Mucosa of descending colon (tissue), 3 donors: ENCODE results near the gene PEAK1. TPM values are rescaled to one million over a fixed set of nuclear protein-coding genes. Genes with fewer than 3 reads are reported as not detected.

Experiments
- ATAC-seq: fragments of 200-7000 bp; cut with Tn5 transposase; one replicate; pipeline ENCODE4 v1.9.1; 2020; ENCODE audit warnings: mild to moderate bottlenecking, moderate library complexity
- DNase-seq, 3 donors: peaks; one replicate each; pipeline ENCODE4 v3.0.0-alpha.2; 2020
- H3K36me3 ChIP-seq: fragments of 200-600 bp; one replicate; pipeline ENCODE4 v1.8.0; 2021; ENCODE audit warnings: low read depth, mild to moderate bottlenecking
- H3K4me1 ChIP-seq: fragments of 200-600 bp; one replicate; pipeline ENCODE4 v1.8.0; 2021; ENCODE audit warnings: low read depth, mild to moderate bottlenecking
- H3K4me3 ChIP-seq: fragments of 200-600 bp; one replicate; pipeline ENCODE4 v1.8.0; 2021; ENCODE audit warnings: mild to moderate bottlenecking
- H3K9me3 ChIP-seq: fragments of 200-600 bp; one replicate; pipeline ENCODE4 v1.8.0; 2021; ENCODE audit warnings: mild to moderate bottlenecking
- intact Hi-C, 2 donors: fragments of 100-400 bp; cut with DNase I in 1 of 2; cut with micrococcal nuclease in 1 of 2; formaldehyde crosslinking; loops; one replicate each; pipeline versions ENCODE4 v1.11.0 to v1.11.1; 2022; cut with DNase I, micrococcal nuclease
- total RNA-seq, 3 donors: library from RNA; stranded (reverse); fragmentation: NEBNext Ultra II Directional in 2 of 3; extraction: Animal tissue kit (Norgen Biotek cat#: 25700) in 2 of 3; gene quantifications; one replicate each; pipeline versions ENCODE4 v1.2.1 to v1.2.4, GENCODE V29; 2021 to 2023
- TF ChIP-seq, protein P1 (sequence below): fragments of 200-600 bp; IDR thresholded peaks from one replicate; pipeline ENCODE4 v1.8.0; 2022; ENCODE audit warnings: antibody characterized with exemption, mild to moderate bottlenecking
- donor health status: DM: no; HTN: no; CAD: no; lungs with moderate emphysema.
- donor health status: DM: no; HTN: no; CAD: no.
- donor health status: DM: no; HTN: yes; CAD: no.

Gene PEAK1
- total RNA-seq, 3 donors from 2014 or later = 47.9 to 75.3 (median 65.7) TPM

- H3K9me3 ChIP-seq = no peaks in the 10 kb centered on the region
- DNase-seq = no peak
- ATAC-seq = peak; percentile 63
- no peaks in the 10 kb centered on the region for H3K4me1 ChIP-seq
- TF ChIP-seq, protein P1, sequence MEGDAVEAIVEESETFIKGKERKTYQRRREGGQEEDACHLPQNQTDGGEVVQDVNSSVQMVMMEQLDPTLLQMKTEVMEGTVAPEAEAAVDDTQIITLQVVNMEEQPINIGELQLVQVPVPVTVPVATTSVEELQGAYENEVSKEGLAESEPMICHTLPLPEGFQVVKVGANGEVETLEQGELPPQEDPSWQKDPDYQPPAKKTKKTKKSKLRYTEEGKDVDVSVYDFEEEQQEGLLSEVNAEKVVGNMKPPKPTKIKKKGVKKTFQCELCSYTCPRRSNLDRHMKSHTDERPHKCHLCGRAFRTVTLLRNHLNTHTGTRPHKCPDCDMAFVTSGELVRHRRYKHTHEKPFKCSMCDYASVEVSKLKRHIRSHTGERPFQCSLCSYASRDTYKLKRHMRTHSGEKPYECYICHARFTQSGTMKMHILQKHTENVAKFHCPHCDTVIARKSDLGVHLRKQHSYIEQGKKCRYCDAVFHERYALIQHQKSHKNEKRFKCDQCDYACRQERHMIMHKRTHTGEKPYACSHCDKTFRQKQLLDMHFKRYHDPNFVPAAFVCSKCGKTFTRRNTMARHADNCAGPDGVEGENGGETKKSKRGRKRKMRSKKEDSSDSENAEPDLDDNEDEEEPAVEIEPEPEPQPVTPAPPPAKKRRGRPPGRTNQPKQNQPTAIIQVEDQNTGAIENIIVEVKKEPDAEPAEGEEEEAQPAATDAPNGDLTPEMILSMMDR = no peak
- H3K4me3 ChIP-seq = no peak overlapping the region
- intact Hi-C loops = no loop called here
- H3K36me3 ChIP-seq = no peaks in the 10 kb centered on the region
Measured at GRCh38 chr15:77311618-77312398, 108.1 kb downstream of the PEAK1 start.

DNA sequence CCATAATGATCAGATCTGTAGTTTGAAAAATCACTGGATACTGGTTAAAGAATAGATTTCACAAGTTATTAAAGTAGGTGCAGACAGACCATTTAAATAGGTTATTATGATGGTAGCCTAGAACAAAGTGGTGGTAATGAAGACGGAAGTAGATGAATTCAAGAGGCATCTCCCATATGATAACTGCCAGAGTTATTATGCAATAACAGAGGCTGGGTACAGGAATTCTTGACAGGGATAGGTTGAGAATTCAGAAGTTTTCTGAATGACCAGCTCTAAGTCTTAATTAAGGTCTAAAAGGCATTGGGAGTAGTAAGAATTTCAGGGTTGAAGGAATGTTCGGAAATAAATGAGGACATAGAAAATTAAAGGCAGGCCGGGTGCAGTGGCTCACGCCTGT lies 108.9 kb downstream of the PEAK1 start:
- H3K4me1 ChIP-seq = no peaks in the 10 kb centered on the region
- ATAC-seq = no peak
- no peak overlapping the region for H3K4me3 ChIP-seq
- H3K36me3 ChIP-seq = no peaks in the 10 kb centered on the region
- TF ChIP-seq, protein P1 = no peak
- H3K9me3 ChIP-seq = no peaks in the 10 kb centered on the region
- DNase-seq = no peak
- intact Hi-C loops = no loop called here

DNA sequence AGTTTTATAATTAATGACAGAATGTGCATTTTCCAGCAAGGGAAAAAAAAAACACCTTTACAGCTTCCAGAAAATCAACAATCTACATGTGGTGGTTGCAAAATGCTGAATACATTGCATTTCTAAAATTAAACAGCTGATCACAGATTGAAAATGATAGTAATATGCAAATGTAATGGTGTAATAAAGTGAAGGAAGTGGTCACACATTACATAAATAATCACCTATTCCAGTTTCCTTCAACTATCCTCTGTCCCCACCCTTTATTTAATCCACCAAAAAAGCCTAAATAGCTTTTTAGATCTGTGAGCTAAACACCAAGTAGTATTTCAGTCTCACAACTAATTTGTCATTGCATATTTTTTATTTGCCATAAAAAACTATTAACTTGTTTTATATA lies 110.5 kb downstream of the PEAK1 start:
- ATAC-seq (no peak), DNase-seq (no peak)
- no peaks in the 10 kb centered on the region for H3K9me3 ChIP-seq
- no peaks in the 10 kb centered on the region for H3K36me3 ChIP-seq
- H3K4me3 ChIP-seq = no peak overlapping the region
- TF ChIP-seq, protein P1 = no peak
- H3K4me1 ChIP-seq = no peaks in the 10 kb centered on the region
- intact Hi-C loops = no loop called here

- TF ChIP-seq, protein P1 = no peak
- Histone ChIP-seq H3K9me3 (no peaks in the 10 kb centered on the region), H3K4me3 (no peak overlapping the region), H3K36me3 (no peaks in the 10 kb centered on the region), H3K4me1 (no peaks in the 10 kb centered on the region)
- intact Hi-C loops = no loop called here
- ATAC-seq (no peak), DNase-seq (no peak)
Measured at GRCh38 chr15:77305953-77306352, 114.0 kb downstream of the PEAK1 start.

- TF ChIP-seq, protein P1 = no peak
- DNase-seq (no peak), ATAC-seq (no peak)
- intact Hi-C loops = no loop called here
- Histone ChIP-seq H3K4me3 (no peak overlapping the region), H3K4me1 (no peaks in the 10 kb centered on the region), H3K9me3 (no peaks in the 10 kb centered on the region), H3K36me3 (no peaks in the 10 kb centered on the region)
Measured at GRCh38 chr15:77296773-77297337, 123.0 kb downstream of the PEAK1 start.
